Omental fat pad (tissue), 4 donors: ENCODE results near the gene RBBP8NL. TPM values are rescaled to one million over a fixed set of nuclear protein-coding genes. Genes with fewer than 3 reads are reported as not detected.
"Not testable (repeated sequence)": the region's sequence is repeated elsewhere in the genome, so short reads cannot be mapped to it uniquely, and the experiment has no call there.

Experiments used
- ATAC-seq: fragments of 150-250 bp; one replicate; pipeline ENCODE4 v1.9.1; 2016; ENCODE audit warnings: mild to moderate bottlenecking, moderate library complexity; ENCODE audit not compliant: low FRiP score
- DNase-seq: peaks from one replicate; pipeline ENCODE4 v3.0.0-alpha.2; 2019; ENCODE audit warnings: low spot score
- CTCF ChIP-seq, 3 donors: fragments of 450-650 bp; IDR thresholded peaks; one replicate each; pipeline ENCODE4 v1.5.1; 2016 to 2017; ENCODE audit warnings: antibody characterized with exemption in 3 of 3, mild to moderate bottlenecking in 3 of 3, moderate library complexity in 2 of 3
- total RNA-seq, 4 donors: library from RNA; depleted of rRNA; stranded (reverse); fragments of >200 nt; gene quantifications; one replicate each; pipeline ENCODE4 v1.1.0, GENCODE V29; 2016

Gene RBBP8NL
- total RNA-seq, 4 donors from 2014 or later = not detected

- TF ChIP-seq CTCF (IDR thresholded peaks at IDR 0.05) = peak in 1 of 3 donors; percentile 19
- ATAC-seq (peak; percentile 72), DNase-seq (no peak)
Measured at GRCh38 chr20:62376112-62377063, 51.0 kb downstream of the RBBP8NL start.

GRCh38 chr20:62374331-62375152 is 52.8 kb downstream of the RBBP8NL start:
- DNase-seq = no peak
- ATAC-seq = no peak
- TF ChIP-seq CTCF (IDR thresholded peaks at IDR 0.05) = no peak

- not testable (repeated sequence) for ATAC-seq, DNase-seq
Measured at GRCh38 chr20:62373631-62374179, 53.6 kb downstream of the RBBP8NL start.

GRCh38 chr20:62372042-62372993 is 55.0 kb downstream of the RBBP8NL start:
- TF ChIP-seq CTCF (IDR thresholded peaks at IDR 0.05) = no peak
- ATAC-seq (no peak), DNase-seq (no peak)

GRCh38 chr20:62371588-62372041 is 55.7 kb downstream of the RBBP8NL start:
- ATAC-seq = no peak
- DNase-seq = no peak
- TF ChIP-seq CTCF (IDR thresholded peaks at IDR 0.05) = no peak

GRCh38 chr20:62370807-62371587 is 56.3 kb downstream of the RBBP8NL start:
- no peak for ATAC-seq
- no peak for DNase-seq
- no peak for TF ChIP-seq CTCF (IDR thresholded peaks at IDR 0.05)
